Non-pigmented ciliary epithelial cell (primary cell): ENCODE results near the gene CACNA2D2.

Source experiments
- DNase-seq: peaks from one replicate; pipeline ENCODE4 v3.0.0-alpha.2; 2010; ENCODE audit warnings: low read depth

Gene CACNA2D2

GRCh38 chr3:50345586-50346234 lies 157.7 kb downstream of the CACNA2D2 start, which contains the start of gene ZMYND10:
Gene ZMYND10, minus strand, starts transcription at chr3:50345732. Its CDS starts 153 bp downstream, at chr3:50345579.
- no peak for DNase-seq

- DNase-seq: no peak
These were observed 158.4 kb downstream of the CACNA2D2 start for GRCh38 chr3:50345008-50345407.

GRCh38 chr3:50342813-50343633 lies 160.4 kb downstream of the CACNA2D2 start:
- no peak for DNase-seq

GRCh38 chr3:50341996-50342650 lies 161.3 kb downstream of the CACNA2D2 start:
- no peak for DNase-seq

- DNase-seq: no peak
These were observed 161.9 kb downstream of the CACNA2D2 start for GRCh38 chr3:50341537-50341936.

- no peak for DNase-seq
These were observed 162.7 kb downstream of the CACNA2D2 start, which contains the start of gene RASSF1 for GRCh38 chr3:50340448-50341329. Gene RASSF1, minus strand, starts transcription at chr3:50340836. Its CDS starts 31 bp downstream, at chr3:50340805.

- no peak for DNase-seq
These were observed 163.3 kb downstream of the CACNA2D2 start for GRCh38 chr3:50340147-50340447.

- no peak for DNase-seq
These were observed 163.8 kb downstream of the CACNA2D2 start for GRCh38 chr3:50339485-50340146.

- DNase-seq: no peak
These were observed 164.5 kb downstream of the CACNA2D2 start for GRCh38 chr3:50338965-50339364.

GRCh38 chr3:50337175-50337861 lies 166.1 kb downstream of the CACNA2D2 start:
- peak; percentile 97 for DNase-seq

- no peak for DNase-seq
These were observed 166.8 kb downstream of the CACNA2D2 start for GRCh38 chr3:50336452-50337174.

GRCh38 chr3:50334339-50335075 lies 168.9 kb downstream of the CACNA2D2 start:
- no peak for DNase-seq

GRCh38 chr3:50333744-50334328 lies 169.6 kb downstream of the CACNA2D2 start:
- DNase-seq: no peak

GRCh38 chr3:50331364-50331907 lies 172.0 kb downstream of the CACNA2D2 start:
- no peak for DNase-seq

GRCh38 chr3:50330330-50330729 lies 173.1 kb downstream of the CACNA2D2 start:
- DNase-seq: no peak

GRCh38 chr3:50327943-50328691 lies 175.3 kb downstream of the CACNA2D2 start, which contains the start of gene TUSC2:
Gene TUSC2, minus strand, starts transcription at chr3:50328223. Its CDS starts 124 bp downstream, at chr3:50328099.
- peak; percentile 82 for DNase-seq

GRCh38 chr3:50327129-50327528 lies 176.3 kb downstream of the CACNA2D2 start:
- no peak for DNase-seq

- DNase-seq: no peak
These were observed 177.3 kb downstream of the CACNA2D2 start for GRCh38 chr3:50326182-50326541.
